GM15510 (cell line): Measurements from ENCODE around the gene SHD.

ENCODE experiments used
- POLR2A ChIP-seq: IDR thresholded peaks from 3 replicates; pipeline ENCODE4 v1.6.1; 2011; ENCODE audit warnings: borderline replicate concordance; ENCODE audit not compliant: insufficient read length; ENCODE audit errors: extremely low read depth

Gene SHD

GRCh38 chr19:4313847-4314490 is 34.9 kb downstream of the SHD start:
- no peak for TF ChIP-seq POLR2A

DNA sequence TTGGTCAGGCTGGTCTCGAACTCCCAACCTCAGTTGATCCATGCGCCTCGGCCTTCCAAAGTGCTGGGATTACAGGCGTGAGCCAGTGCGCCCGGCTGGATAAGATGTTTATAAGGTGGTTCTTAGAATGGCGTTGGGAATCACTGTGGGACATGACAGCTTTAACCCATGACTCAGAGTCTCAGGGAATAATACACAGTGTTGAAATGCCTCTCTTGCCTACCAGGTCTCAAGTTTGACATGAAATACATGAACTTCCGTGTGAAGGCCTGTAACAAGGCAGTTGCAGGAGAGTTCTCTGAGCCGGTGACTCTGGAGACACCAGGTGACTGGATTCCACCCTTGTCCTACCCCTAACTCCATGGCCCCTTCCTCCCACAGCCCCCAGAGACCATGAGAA is 37.9 kb downstream of the SHD start:
- TF ChIP-seq POLR2A, result no peak

DNA sequence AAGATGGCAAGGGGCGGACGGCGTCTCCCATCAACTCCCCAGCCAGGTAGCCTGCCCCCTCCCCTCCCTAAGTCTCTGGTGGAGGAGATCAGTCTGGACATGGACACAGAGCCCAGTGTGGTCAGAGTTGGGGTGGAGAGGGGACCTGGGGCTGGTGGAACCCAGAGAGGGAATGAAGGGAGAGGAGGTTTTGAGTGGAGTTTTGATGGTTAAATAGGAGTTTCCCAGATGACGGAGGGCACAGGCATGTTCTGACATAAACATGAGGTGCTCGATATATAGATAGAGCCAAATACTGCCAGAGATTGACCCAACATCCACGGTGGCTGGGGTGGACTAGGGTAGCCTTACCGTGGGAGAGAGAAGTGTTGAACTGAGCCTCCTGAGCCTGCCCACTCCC is 39.4 kb downstream of the SHD start:
- no peak for TF ChIP-seq POLR2A

DNA sequence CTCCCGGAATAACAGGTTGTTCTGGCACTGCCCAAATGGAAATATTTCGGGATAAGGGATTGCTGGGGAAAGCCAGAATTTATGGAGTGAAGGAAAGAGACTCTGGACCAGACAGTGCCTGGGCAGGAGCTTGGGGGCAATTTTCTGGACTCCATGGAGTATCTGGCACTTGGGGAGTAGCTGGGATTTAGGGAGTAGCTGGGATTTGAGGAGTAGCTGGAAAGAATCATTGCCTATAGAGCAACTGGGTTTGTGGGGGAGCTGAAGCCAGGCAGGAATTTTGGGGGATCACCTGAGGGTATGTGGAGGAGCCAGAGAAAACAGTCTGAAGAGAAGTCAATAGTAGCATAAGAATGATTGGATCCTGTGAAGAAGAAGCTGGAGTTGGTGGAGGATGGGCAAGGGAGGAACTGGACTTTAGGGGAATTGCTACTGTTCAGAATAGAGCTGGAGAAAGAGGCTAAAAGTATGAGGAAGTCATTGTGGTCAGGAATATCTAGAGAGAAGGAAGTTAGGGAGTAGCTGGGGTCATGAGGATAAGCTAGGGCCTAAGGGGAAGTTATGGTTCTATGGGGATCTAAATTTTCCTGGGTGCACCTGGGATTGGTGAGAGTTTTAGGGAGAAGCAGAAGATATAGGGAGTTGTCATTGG is 40.1 kb downstream of the SHD start:
- TF ChIP-seq POLR2A, result no peak

DNA sequence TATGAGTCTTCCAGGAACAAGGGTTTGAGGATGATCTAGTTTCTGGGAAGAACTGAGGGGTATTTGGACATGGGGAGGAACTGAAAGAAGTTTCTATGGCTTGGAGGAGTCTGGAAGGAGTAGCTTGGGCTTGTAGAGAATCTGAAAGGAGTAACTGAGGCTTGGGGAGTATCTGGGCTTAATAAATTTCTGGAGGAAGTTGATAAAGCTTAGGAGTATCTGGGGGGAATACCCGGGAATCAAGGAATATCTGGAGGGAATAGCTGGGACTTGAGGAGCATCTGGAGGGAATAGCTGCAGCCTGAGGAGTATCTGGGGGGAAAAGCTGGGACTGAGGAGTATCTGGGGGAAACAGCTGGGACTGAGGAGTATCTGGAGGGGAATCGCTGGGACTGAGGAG is 41.4 kb downstream of the SHD start:
- no peak for TF ChIP-seq POLR2A

- no peak for TF ChIP-seq POLR2A
Observed at GRCh38 chr19:4322942-4323665, 44.0 kb downstream of the SHD start.

GRCh38 chr19:4323692-4324091 is 44.6 kb downstream of the SHD start:
- no peak for TF ChIP-seq POLR2A

DNA sequence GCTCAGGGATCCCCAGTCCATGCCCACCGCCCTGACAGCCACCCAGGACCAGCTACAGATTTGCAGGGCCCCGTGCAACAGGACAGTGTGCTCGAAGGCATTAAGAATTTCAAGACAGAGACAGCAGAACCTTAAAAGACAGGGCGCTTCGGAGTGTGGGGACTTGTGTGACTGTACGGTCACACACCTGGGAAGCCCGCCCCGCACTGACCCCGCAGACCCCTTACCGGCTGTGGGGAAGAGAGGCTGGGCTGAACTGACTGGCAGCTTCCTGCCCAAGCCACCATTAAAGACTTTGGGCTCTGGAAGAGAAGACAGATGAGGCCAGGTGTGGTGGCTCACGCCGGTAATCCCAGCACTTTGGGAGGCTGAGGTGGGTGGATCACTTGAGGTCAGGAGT is 45.2 kb downstream of the SHD start:
- TF ChIP-seq POLR2A, result no peak

GRCh38 chr19:4326215-4326836 is 47.3 kb downstream of the SHD start:
- TF ChIP-seq POLR2A, result no peak

GRCh38 chr19:4326837-4327251 is 47.8 kb downstream of the SHD start:
- no peak for TF ChIP-seq POLR2A

GRCh38 chr19:4327252-4327876 is 48.3 kb downstream of the SHD start:
- TF ChIP-seq POLR2A, result no peak

DNA sequence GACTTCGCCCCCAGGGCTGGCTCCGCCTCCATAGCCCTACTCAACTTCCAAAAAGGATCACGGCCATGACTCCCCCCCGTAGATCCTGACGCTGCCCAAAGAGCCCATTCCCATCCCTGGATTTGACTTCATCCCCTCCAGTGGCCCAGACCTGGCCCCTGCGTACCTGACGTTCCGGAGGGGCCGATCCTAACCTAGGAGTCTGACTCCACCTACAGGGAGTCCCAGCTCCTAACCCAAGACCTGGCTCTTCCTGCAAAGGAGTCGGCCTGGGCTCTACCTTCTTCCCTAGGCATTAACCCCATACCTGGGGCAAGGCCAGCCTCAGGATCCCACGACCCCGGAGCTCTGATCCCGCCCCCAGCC is 48.8 kb downstream of the SHD start:
- TF ChIP-seq POLR2A, result no peak

- TF ChIP-seq POLR2A, result peak; percentile 89
Observed at GRCh38 chr19:4328243-4328990, 49.4 kb downstream of the SHD start.

- no peak for TF ChIP-seq POLR2A
Observed at GRCh38 chr19:4329858-4330257, 50.8 kb downstream of the SHD start.
